Measurements from ENCODE around the gene CD6. TPM values are rescaled to one million over a fixed set of nuclear protein-coding genes. Genes with fewer than 3 reads are reported as not detected.

Gene CD6
- total RNA-seq, 1 experiment from 2014 or later: 1.4 TPM

DNA sequence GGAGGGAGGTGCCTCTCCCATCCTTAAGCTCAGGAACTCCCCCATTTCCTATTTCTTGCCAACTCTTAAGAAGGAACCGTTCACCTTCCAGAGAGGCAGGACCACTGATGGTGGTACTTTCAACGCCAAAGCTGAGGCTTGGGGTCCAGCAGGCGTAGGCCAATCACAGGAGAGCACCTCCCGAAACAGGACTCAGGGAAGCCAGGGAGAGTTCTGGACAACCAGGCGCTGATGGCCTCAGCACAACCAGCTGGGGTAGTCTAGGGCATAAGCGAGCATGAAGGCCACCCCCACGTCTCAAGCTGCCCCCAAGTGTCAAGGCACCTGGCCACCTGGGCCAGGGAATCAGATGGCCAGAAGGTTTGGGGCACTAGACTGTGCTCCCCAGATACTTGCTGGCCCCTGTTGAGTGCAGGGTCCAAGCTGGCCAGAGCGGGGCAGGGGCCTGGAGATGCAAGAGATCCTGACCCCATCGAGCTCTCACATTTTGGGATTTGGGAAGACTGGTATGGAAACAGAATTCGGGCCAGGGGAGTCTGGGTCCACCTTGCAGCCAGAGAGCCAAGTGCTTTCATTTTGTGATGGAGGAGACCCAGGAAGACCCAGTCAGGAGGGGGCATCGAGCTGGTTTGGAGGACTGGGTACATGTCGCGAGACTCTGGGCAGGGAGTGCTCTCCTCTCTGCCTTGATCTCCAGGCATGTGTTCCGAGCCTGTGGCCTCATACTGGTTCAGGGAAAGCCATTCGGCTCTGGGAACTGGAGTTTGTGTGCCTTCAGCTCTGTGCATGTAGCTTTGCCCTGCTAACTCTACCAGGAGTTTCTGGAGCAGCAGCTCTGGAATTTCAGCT, 926 bp downstream of the CD6 start:
- no TSS peak for BruUV-seq (replicated peaks)
- H3K9me2 ChIP-seq (ENCODE audit: insufficient read depth): no peaks in the 10 kb centered on the region
- no peak overlapping the region for H3K4me3 ChIP-seq (replicated peaks in 1 of 2; ENCODE audit: low read depth in 1 of 2, low read length in 2 of 2)
- no peak overlapping the region for H3K4me2 ChIP-seq (ENCODE audit: low read length)
- H3K36me3 ChIP-seq (ENCODE audit: control insufficient read depth in 1 of 2, insufficient read depth in 2 of 2, low read length in 2 of 2): no peaks in the 10 kb centered on the region
- no peaks in the 10 kb centered on the region for H3K79me2 ChIP-seq (ENCODE audit: insufficient read depth, low read length)
- H2AFZ ChIP-seq (ENCODE audit: low read depth, low read length, poor library complexity, severe bottlenecking): no peak overlapping the region
- H3K27ac ChIP-seq (ENCODE audit: low read depth, low read length): no peak overlapping the region
- ChIA-PET RAD21 (ENCODE audit: low non-redundant PET in 1 of 2, low total read pairs in 2 of 2, uncharacterized antibody in 2 of 2, unreplicated experiment in 2 of 2) (no interaction called here), POLR2A (no interaction called here), CTCF (no interaction called here)
- intact Hi-C loops (cut with micrococcal nuclease): no loop called here
- no peaks in the 10 kb centered on the region for H4K20me1 ChIP-seq (ENCODE audit: insufficient read depth)
- DNase-seq (ENCODE audit: low read depth, low spot score): no peak
- H3K4me1 ChIP-seq (ENCODE audit: control insufficient read depth in 1 of 2, insufficient read depth in 2 of 2, low read length in 2 of 2): no peaks in the 10 kb centered on the region
- no peaks in the 10 kb centered on the region; a peak in 2 of 4 replicates for H3K9me3 ChIP-seq (ENCODE audit: control insufficient read depth in 1 of 2, insufficient read depth in 1 of 2, low read depth in 1 of 2, low read length in 2 of 2)
- TF ChIP-seq FOSL1 (IDR thresholded peaks at IDR 0.05; ENCODE audit: low read depth) (no peak), JUND (IDR thresholded peaks at IDR 0.05) (no peak), CTCF (IDR thresholded peaks at IDR 0.05 in 2 of 3, conservative IDR thresholded peaks at IDR 0.05 in 1 of 3; ENCODE audit: borderline replicate concordance in 1 of 3, insufficient read depth in 1 of 3, low read depth in 2 of 3, low read length in 2 of 3) (no peak), POLR2AphosphoS5 (IDR thresholded peaks at IDR 0.05; ENCODE audit: low read depth, low read length) (no peak), CEBPB (IDR thresholded peaks at IDR 0.05; ENCODE audit: low read depth) (no peak), CBX3 (IDR thresholded peaks at IDR 0.05; ENCODE audit: low read depth) (no peak), EZH2phosphoT487 (IDR thresholded peaks at IDR 0.05; ENCODE audit: borderline replicate concordance) (no peak)
- H3K9ac ChIP-seq (ENCODE audit: low read length): no peak overlapping the region
- no peak for ATAC-seq
- no peaks in the 10 kb centered on the region for H3K27me3 ChIP-seq (ENCODE audit: insufficient read depth, low read length)

DNA sequence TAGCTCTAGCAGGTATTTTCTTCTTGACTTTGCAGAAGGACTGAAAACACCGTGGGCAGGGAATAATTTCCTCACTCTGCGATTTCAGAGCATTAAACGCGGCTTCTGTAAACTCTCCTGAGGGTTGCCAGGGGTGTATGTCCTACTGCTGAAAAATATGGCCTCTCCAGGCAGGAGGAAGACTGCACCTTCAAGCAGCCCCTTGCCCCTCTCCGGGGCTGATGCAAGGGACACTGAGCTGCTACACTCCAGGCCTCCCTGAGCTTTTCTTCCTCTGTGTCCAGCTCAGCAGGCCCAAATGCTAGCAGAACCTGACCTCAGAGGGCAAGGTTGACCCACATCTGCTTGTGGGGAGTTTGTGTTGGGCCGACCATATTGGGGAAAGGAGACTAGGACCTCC, 2.2 kb downstream of the CD6 start:
- Histone ChIP-seq H3K9me3 (ENCODE audit: control insufficient read depth in 1 of 2, insufficient read depth in 1 of 2, low read depth in 1 of 2, low read length in 2 of 2) (no peaks in the 10 kb centered on the region; a peak in 2 of 4 replicates), H3K27me3 (ENCODE audit: insufficient read depth, low read length) (no peaks in the 10 kb centered on the region; the same call in 1 of the 2 replicates), H3K4me1 (ENCODE audit: control insufficient read depth in 1 of 2, insufficient read depth in 2 of 2, low read length in 2 of 2) (no peaks in the 10 kb centered on the region), H4K20me1 (ENCODE audit: insufficient read depth) (no peaks in the 10 kb centered on the region), H3K9me2 (ENCODE audit: insufficient read depth) (no peaks in the 10 kb centered on the region), H3K79me2 (ENCODE audit: insufficient read depth, low read length) (no peaks in the 10 kb centered on the region), H3K36me3 (ENCODE audit: control insufficient read depth in 1 of 2, insufficient read depth in 2 of 2, low read length in 2 of 2) (no peaks in the 10 kb centered on the region), H3K4me3 (replicated peaks in 1 of 2; ENCODE audit: low read depth in 1 of 2, low read length in 2 of 2) (no peak overlapping the region), H3K9ac (ENCODE audit: low read length) (no peak overlapping the region), H3K27ac (ENCODE audit: low read depth, low read length) (no peak overlapping the region), H2AFZ (ENCODE audit: low read depth, low read length, poor library complexity, severe bottlenecking) (no peak overlapping the region), H3K4me2 (ENCODE audit: low read length) (no peak overlapping the region)
- ChIA-PET POLR2A (no interaction called here), CTCF (no interaction called here), RAD21 (ENCODE audit: low non-redundant PET in 1 of 2, low total read pairs in 2 of 2, uncharacterized antibody in 2 of 2, unreplicated experiment in 2 of 2) (no interaction called here)
- intact Hi-C loops (cut with micrococcal nuclease): no loop called here
- no peak for ATAC-seq
- no peak for DNase-seq (ENCODE audit: low read depth, low spot score)
- BruUV-seq (replicated peaks): no TSS peak
- no peak for TF ChIP-seq CTCF (IDR thresholded peaks at IDR 0.05 in 2 of 3, conservative IDR thresholded peaks at IDR 0.05 in 1 of 3; ENCODE audit: borderline replicate concordance in 1 of 3, insufficient read depth in 1 of 3, low read depth in 2 of 3, low read length in 2 of 3)
- TF ChIP-seq ZBTB33 (IDR thresholded peaks at IDR 0.05; ENCODE audit: extremely low read depth, insufficient replicate concordance, low read length): no peak
- TF ChIP-seq JUND (IDR thresholded peaks at IDR 0.05): no peak
- no peak for TF ChIP-seq EZH2phosphoT487 (IDR thresholded peaks at IDR 0.05; ENCODE audit: borderline replicate concordance)
- TF ChIP-seq, protein P1, sequence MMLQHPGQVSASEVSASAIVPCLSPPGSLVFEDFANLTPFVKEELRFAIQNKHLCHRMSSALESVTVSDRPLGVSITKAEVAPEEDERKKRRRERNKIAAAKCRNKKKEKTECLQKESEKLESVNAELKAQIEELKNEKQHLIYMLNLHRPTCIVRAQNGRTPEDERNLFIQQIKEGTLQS (IDR thresholded peaks at IDR 0.05): no peak
- TF ChIP-seq SP1 (IDR thresholded peaks at IDR 0.05; ENCODE audit: low read depth): no peak
- no peak for TF ChIP-seq ELF1 (IDR thresholded peaks at IDR 0.05; ENCODE audit: borderline replicate concordance, low read depth)
- no peak for TF ChIP-seq SIN3A (IDR thresholded peaks at IDR 0.05; ENCODE audit: low read depth)

Data from HCT116 (cell line).